Effector CD4-positive, alpha-beta T cell (primary cell): ENCODE measurements around the gene NDUFB7.

Source experiments
- DNase-seq: peaks from one replicate; pipeline ENCODE4 v3.0.0-alpha.2; 2020

NDUFB7 gene

GRCh38 chr19:14519245-14519859 is 52.5 kb downstream of the NDUFB7 start:
- DNase-seq, result no peak

- peak; percentile 42 for DNase-seq
These were observed 53.9 kb downstream of the NDUFB7 start, which contains the start of gene DNAJB1 for GRCh38 chr19:14517840-14518505. Gene DNAJB1 (minus strand): TSS chr19:14518397. CDS start chr19:14518349, 48 bp downstream.

GRCh38 chr19:14517446-14517839 is 54.4 kb downstream of the NDUFB7 start:
- DNase-seq, result no peak

- DNase-seq, result no peak
These were observed 55.0 kb downstream of the NDUFB7 start for GRCh38 chr19:14516746-14517438.
